PC-9 (cell line): ENCODE data around the gene TEPSIN. TPM values are rescaled to one million over a fixed set of nuclear protein-coding genes. Genes with fewer than 3 reads are reported as not detected.

ENCODE experiments used
- BruUV-seq: library from RNA; stranded (reverse); fragments of 400-500 nt; replicated peaks from 2 replicates; lab custom pipeline; 2021; lab: Mats Ljungman, UMichigan
- CTCF ChIA-PET: fragments of 300-600 bp; sonication (Branson Sonifier 250); formaldehyde crosslinking; loops from one replicate; lab custom pipeline; 2022; ENCODE audit warnings: antibody characterized with exemption; lab: Charles Lee
- POLR2A ChIA-PET: fragments of 300-600 bp; sonication (Branson Sonifier 250); formaldehyde crosslinking; loops from one replicate; lab custom pipeline; 2022; ENCODE audit warnings: antibody characterized with exemption; ENCODE audit not compliant: unreplicated experiment; lab: Charles Lee
- DNase-seq, 2 experiments: peaks; one replicate each; pipeline versions ENCODE4 v3.0.0 to v3.0.0-alpha.2; 2015 to 2022; ENCODE audit warnings: mixed read lengths in 1 of 2
- H2AFZ ChIP-seq: fragments of 200-600 bp; sonication (generic); 2 replicates; pipeline ENCODE4 v1.8.1; 2017; ENCODE audit warnings: antibody characterized with exemption
- H3F3A ChIP-seq: fragments of 200-600 bp; sonication (generic); 2 replicates; pipeline ENCODE4 v1.8.1; 2017; ENCODE audit warnings: antibody characterized with exemption, mild to moderate bottlenecking, low read depth; ENCODE audit not compliant: insufficient read depth
- H3K27ac ChIP-seq: fragments of 200-600 bp; sonication (generic); 2 replicates; pipeline ENCODE4 v1.6.1; 2016; ENCODE audit warnings: mixed run types
- H3K27me3 ChIP-seq: fragments of 200-600 bp; sonication (generic); 2 replicates; pipeline ENCODE4 v1.6.1; 2016; ENCODE audit warnings: low read depth, mixed run types; ENCODE audit not compliant: insufficient read depth
- H3K36me3 ChIP-seq: fragments of 200-600 bp; sonication (generic); 2 replicates; pipeline ENCODE4 v1.6.1; 2016; ENCODE audit warnings: low read depth, mixed run types
- H3K4me1 ChIP-seq: fragments of 200-600 bp; sonication (generic); replicated peaks from 2 replicates; pipeline ENCODE4 v1.6.1; 2016; ENCODE audit warnings: mixed run types; ENCODE audit not compliant: insufficient read depth
- H3K4me2 ChIP-seq: fragments of 200-600 bp; sonication (generic); 2 replicates; pipeline ENCODE4 v1.6.1; 2017; ENCODE audit warnings: mixed run types
- H3K4me3 ChIP-seq: fragments of 200-600 bp; sonication (generic); 2 replicates; pipeline ENCODE4 v1.6.1; 2016; ENCODE audit warnings: mixed run types
- H3K79me2 ChIP-seq: fragments of 200-600 bp; sonication (generic); 2 replicates; pipeline ENCODE4 v1.6.1; 2017; ENCODE audit warnings: low read depth, mixed run types
- H3K9me2 ChIP-seq: fragments of 200-600 bp; sonication (generic); 2 replicates; pipeline ENCODE4 v1.8.1; 2017; ENCODE audit warnings: mild to moderate bottlenecking; ENCODE audit not compliant: insufficient read depth
- H3K9me3 ChIP-seq: fragments of 200-600 bp; sonication (generic); 2 replicates; pipeline ENCODE4 v1.8.1; 2016; ENCODE audit warnings: low read depth; ENCODE audit not compliant: insufficient read depth
- H4K20me1 ChIP-seq: fragments of 200-600 bp; sonication (generic); 2 replicates; pipeline ENCODE4 v1.8.1; 2017; ENCODE audit not compliant: insufficient read depth
- CTCF ChIP-seq: fragments of 200-600 bp; sonication (generic); conservative IDR thresholded peaks from 2 replicates; pipeline ENCODE4 v1.6.1; 2017; ENCODE audit warnings: mixed run types, antibody characterized with exemption, mild to moderate bottlenecking, moderate library complexity
- EZH2 ChIP-seq: fragments of 200-600 bp; sonication (generic); IDR thresholded peaks from 2 replicates; pipeline ENCODE4 v1.8.0; 2017; ENCODE audit warnings: antibody characterized with exemption, low read depth
- intact Hi-C: fragments of 100-400 bp; cut with micrococcal nuclease; formaldehyde crosslinking; loops from one replicate; pipeline ENCODE4 v1.10.0; 2022; ENCODE audit not compliant: unreplicated experiment
- total RNA-seq: library from RNA; stranded (reverse); gene quantifications from 2 replicates; pipeline ENCODE4 v1.2.3, GENCODE V29; 2021

Gene TEPSIN
- total RNA-seq, 1 experiment from 2014 or later, result 35.0 TPM

GRCh38 chr17:81218991-81219390 lies 19.9 kb downstream of the TEPSIN start:
- Histone ChIP-seq H3F3A (no peaks in the 10 kb centered on the region), H3K9me2 (no peaks in the 10 kb centered on the region), H3K27me3 (no peaks in the 10 kb centered on the region), H2AFZ (no peak overlapping the region), H3K36me3 (no peaks in the 10 kb centered on the region), H3K4me2 (no peak overlapping the region), H3K79me2 (no peaks in the 10 kb centered on the region), H3K4me1 (0 out of 2 replicates have a peak, but pooled peaks cover 9% of the 10 kb centered on the region), H3K27ac (no peak overlapping the region), H3K4me3 (no peak overlapping the region), H4K20me1 (no peaks in the 10 kb centered on the region), H3K9me3 (no peaks in the 10 kb centered on the region)
- DNase-seq, result no peak
- POLR2A ChIA-PET, result no interaction called here
- CTCF ChIA-PET, result interaction anchor here (0.6 kb wide), 1 partner anchor 880 kb away, joined by 12 read pairs; no protein-coding TSS in a partner anchor
- intact Hi-C loops, result no loop called here
- TF ChIP-seq EZH2, result no peak
- no peak for TF ChIP-seq CTCF
- no TSS peak for BruUV-seq

GRCh38 chr17:81218459-81218858 lies 20.4 kb downstream of the TEPSIN start:
- H3K79me2 ChIP-seq, result no peaks in the 10 kb centered on the region
- BruUV-seq, result no TSS peak
- H3F3A ChIP-seq, result no peaks in the 10 kb centered on the region
- ChIA-PET CTCF (interaction anchor here (0.6 kb wide), 1 partner anchor 880 kb away, joined by 12 read pairs; no protein-coding TSS in a partner anchor), POLR2A (no interaction called here)
- no peak for TF ChIP-seq EZH2
- no peak for TF ChIP-seq CTCF
- DNase-seq, result no peak
- H3K4me2 ChIP-seq, result no peak overlapping the region
- H3K27me3 ChIP-seq, result no peaks in the 10 kb centered on the region
- no peaks in the 10 kb centered on the region for H3K9me3 ChIP-seq
- no peaks in the 10 kb centered on the region for H3K36me3 ChIP-seq
- H2AFZ ChIP-seq, result no peak overlapping the region
- intact Hi-C loops, result no loop called here
- H3K27ac ChIP-seq, result no peak overlapping the region
- H3K4me1 ChIP-seq, result 0 out of 2 replicates have a peak, but pooled peaks cover 7% of the 10 kb centered on the region
- no peaks in the 10 kb centered on the region for H4K20me1 ChIP-seq
- H3K4me3 ChIP-seq, result no peak overlapping the region
- H3K9me2 ChIP-seq, result no peaks in the 10 kb centered on the region

GRCh38 chr17:81217491-81217890 lies 21.4 kb downstream of the TEPSIN start:
- H2AFZ ChIP-seq, result no peak overlapping the region
- H3K9me2 ChIP-seq, result no peaks in the 10 kb centered on the region
- H3K9me3 ChIP-seq, result no peaks in the 10 kb centered on the region
- H3K36me3 ChIP-seq, result no peaks in the 10 kb centered on the region
- H3K27ac ChIP-seq, result no peak overlapping the region
- DNase-seq, result no peak
- TF ChIP-seq EZH2 (no peak), CTCF (no peak)
- H3K4me2 ChIP-seq, result no peak overlapping the region
- H3K27me3 ChIP-seq, result no peaks in the 10 kb centered on the region
- POLR2A ChIA-PET, result no interaction called here
- BruUV-seq, result no TSS peak
- intact Hi-C loops, result no loop called here
- H3F3A ChIP-seq, result no peaks in the 10 kb centered on the region
- no peak overlapping the region for H3K4me3 ChIP-seq
- 0 out of 2 replicates have a peak, but pooled peaks cover 5% of the 10 kb centered on the region for H3K4me1 ChIP-seq
- no peaks in the 10 kb centered on the region for H4K20me1 ChIP-seq
- H3K79me2 ChIP-seq, result no peaks in the 10 kb centered on the region
- CTCF ChIA-PET, result no interaction called here
